HG03039 (cell line): ENCODE measurements around the gene EED.

Experiments
- ATAC-seq: cut with Tn5 transposase; IDR thresholded peaks from one replicate; pipeline ENCODE4 v1.9.1; 2021; ENCODE audit warnings: mild to moderate bottlenecking, moderate library complexity; ENCODE audit not compliant: unreplicated experiment

Gene EED, protein sequence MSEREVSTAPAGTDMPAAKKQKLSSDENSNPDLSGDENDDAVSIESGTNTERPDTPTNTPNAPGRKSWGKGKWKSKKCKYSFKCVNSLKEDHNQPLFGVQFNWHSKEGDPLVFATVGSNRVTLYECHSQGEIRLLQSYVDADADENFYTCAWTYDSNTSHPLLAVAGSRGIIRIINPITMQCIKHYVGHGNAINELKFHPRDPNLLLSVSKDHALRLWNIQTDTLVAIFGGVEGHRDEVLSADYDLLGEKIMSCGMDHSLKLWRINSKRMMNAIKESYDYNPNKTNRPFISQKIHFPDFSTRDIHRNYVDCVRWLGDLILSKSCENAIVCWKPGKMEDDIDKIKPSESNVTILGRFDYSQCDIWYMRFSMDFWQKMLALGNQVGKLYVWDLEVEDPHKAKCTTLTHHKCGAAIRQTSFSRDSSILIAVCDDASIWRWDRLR

DNA sequence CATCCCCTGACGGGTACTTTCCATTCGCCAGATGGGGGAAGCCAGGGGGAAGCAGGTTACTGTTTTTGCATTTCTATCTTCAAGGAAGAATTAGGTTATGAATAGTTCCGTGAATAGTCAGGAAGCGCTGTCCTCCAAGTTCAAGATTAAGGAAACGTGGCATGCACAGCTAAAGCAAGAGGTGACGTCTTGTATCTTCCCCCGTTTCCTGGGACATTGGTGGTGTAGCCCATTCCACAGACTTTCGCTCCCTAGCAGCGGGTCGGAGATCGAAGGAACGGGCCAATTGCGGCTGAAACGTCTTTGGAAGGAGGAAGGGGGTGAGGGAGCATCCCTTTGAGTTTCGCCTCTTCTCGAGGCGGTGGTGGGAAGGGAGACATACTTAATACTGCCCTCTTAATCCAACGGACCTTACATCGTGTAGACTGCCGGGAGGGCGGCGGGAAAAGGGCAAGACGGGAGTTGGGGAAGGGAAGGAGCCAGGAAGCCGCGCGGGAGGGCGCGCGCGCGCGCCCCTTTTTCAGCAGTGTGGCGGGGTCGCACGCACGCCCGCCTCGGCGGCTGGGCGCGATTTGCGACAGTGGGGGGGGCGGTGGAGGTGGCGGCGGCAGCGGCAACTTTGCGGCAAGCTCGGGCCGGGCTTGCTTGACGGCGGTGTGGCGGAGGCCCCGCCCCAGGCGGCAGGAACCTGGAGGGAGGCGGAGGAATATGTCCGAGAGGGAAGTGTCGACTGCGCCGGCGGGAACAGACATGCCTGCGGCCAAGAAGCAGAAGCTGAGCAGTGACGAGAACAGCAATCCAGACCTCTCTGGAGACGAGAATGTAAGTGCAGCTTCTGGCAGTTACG, at the start of gene EED:
Gene EED (plus strand): TSS at position 232 of the 847 bp plus-strand sequence. CDS start 477 bp downstream, at position 709.
- ATAC-seq = peak; percentile 57

DNA sequence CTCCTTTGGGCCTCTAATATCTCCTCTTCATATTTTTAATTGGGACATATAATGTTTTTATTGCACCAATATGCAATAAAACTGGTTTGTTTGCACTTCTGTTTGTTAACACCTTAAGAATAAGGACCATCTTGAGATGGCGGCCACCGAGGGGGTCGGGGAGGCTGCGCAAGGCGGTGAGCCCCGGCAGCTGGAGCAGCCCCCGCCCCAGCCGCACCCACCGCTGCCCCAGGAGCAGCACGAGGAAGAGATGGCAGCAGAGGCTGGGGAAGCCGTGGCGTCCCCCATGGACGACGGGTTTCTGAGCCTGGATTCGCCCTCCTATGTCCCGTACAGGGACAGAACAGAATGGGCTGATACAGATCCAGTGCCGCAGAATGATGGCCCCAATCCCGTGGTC, 49.6 kb upstream of the EED start:
- ATAC-seq = no peak

DNA sequence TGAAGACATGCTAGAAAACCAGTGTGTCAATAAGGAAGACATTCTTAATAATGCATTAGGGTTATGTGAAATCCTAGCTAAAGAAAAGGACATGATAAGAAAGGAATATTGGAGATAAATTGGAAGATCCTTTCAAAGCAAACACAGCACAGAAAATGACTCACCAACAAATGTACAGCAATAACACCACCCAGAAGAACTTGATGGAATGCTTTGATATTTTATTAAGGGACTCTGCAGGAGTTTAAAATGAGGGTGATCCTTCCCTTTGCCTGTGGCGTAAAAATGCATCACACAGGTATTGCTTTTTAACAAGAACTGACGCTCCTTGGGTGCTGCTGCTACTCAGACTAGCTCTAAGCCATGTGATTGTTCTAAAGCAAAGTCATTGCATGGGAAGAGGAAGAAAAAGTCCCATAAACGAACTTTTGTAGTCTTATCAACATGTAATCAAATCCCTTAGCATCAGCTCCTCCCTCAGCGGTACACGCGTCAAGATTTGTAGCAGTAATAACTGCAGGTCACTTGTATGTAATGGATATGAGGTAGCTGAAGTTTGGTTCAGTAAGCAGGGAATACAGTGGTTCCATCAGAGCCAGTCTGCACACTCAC, 48.4 kb upstream of the EED start:
- ATAC-seq = no peak

DNA sequence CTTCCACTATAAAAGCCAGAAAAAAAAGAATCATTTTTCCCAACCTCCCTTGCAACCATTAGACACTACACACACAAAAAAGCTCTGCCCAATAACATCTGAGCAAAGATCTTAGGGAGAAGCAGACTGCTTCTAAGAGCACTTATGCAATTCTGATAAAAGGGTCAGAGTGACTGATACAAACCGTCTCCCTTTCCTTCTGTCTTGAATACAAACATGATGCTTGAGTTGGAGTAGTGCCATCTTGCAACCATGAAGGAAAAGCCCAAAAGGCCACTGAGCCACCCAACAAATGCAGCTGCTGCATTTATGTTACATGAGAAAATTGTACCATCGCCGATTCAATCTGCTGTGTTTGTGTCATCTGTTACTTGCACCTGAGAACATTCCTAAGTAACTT, 47.6 kb upstream of the EED start:
- ATAC-seq = no peak

DNA sequence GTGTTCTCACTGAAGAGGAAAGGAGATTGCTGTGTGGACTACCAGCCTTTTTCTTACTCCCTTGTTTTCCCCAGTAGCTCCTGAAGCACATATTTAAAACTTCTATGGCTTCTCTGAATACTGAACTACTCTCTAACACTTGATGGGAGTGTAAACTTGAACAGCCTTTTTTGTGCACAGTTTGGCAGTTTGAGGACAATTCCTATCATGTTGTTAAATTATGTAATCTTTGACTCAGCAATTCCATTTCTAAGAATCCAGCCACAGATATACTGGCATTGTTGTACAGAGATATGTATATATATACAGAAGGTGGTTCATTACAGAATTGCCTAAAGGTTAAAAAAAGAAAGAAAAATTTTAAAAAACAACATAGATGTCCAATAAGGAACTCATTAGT, 47.1 kb upstream of the EED start:
- ATAC-seq = no peak

DNA sequence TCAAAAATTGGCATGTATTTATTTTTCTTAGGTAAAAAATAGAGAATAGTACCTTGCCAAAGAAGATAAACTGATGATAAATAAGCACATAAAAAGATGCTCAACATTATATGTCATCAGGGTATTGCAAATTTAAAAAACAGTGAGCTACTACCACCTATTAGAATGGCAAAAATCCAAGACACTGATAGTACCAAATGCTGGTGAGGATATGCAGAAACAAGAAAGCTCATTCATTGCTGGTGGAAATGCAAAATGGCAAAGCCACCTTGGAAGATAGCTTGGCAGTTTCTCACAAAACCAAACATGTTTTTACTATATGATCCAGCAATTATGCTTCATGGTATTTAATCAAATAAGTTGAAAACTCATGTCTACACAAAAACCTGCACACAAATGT, 46.4 kb upstream of the EED start:
- ATAC-seq = no peak

DNA sequence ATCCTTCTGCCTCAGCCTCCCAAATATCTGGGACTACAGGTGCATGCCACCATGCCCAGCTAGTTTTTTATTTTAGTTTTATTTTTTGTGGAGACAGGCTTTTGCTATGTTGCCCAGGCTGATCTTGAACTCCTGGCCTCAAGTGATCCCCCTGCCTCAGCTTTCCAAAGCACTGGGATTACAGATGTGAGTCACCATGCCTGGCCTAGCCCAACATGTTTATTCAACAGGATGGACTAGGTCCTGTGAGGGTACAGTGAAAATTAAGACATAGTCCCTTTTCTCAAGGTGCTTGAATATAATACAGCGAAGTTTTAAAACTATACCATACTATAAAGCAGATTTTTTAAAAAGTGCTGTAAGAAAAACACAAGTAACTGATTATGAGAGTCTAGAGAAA, 45.2 kb upstream of the EED start:
- no peak for ATAC-seq

DNA sequence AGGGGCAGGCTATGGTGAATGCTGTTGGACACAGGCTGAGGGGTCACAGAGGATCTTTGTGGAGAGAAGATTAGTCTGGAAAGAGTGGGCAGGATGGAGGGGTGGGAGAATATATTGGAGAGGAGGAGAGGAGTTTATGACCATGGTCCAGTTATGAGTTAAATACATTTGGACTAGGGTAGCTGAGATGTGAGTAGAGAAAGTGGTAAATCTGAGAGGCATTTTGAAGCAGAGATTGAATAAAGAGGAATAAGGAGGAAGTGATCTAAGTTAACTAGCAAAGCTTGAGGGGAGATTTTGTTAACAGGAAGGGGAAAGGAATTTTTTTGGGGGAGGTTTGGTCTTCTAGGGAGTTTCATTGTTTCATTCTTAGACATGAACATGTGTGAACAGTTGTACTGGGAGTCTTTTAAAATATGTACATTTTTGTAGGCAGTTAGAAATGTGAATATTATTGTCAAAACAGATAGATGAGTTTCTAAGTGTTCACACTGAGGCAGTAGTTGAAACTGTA, 43.1 kb upstream of the EED start:
- no peak for ATAC-seq

DNA sequence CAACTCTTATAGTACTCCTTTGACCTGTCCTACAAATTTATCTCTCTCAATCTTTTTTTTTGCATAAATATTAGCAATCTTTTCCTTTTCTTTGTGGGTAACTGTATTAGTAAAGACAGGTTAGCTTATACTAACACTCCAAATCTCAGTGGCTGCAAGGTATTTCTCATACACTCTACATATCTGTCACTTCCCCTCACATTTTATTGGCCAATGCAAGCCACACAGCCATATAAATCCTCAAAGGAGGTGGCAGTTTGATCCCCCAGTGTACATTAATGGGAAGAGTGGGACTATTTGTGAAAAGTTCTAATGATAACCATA, 42.6 kb upstream of the EED start:
- peak; percentile 31 for ATAC-seq

DNA sequence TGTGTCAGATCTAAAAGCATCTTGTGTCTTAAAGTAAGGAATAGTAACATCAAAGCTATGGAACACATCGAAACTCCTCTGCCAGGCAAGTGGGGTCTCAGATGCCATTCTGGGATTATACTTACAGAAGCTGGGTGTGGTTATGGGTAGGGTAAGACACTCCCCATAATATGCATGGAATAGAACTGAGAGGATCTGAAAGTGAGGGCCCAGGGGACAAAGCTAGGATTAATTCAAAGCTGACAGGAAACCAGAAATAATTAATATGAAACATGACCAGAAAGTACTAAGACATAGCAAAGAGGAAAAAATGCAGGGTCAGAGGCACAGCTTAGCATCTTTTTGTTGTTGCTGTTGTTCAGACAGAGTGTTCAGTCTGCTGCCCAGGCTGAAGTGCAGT, 40.2 kb upstream of the EED start:
- no peak for ATAC-seq

DNA sequence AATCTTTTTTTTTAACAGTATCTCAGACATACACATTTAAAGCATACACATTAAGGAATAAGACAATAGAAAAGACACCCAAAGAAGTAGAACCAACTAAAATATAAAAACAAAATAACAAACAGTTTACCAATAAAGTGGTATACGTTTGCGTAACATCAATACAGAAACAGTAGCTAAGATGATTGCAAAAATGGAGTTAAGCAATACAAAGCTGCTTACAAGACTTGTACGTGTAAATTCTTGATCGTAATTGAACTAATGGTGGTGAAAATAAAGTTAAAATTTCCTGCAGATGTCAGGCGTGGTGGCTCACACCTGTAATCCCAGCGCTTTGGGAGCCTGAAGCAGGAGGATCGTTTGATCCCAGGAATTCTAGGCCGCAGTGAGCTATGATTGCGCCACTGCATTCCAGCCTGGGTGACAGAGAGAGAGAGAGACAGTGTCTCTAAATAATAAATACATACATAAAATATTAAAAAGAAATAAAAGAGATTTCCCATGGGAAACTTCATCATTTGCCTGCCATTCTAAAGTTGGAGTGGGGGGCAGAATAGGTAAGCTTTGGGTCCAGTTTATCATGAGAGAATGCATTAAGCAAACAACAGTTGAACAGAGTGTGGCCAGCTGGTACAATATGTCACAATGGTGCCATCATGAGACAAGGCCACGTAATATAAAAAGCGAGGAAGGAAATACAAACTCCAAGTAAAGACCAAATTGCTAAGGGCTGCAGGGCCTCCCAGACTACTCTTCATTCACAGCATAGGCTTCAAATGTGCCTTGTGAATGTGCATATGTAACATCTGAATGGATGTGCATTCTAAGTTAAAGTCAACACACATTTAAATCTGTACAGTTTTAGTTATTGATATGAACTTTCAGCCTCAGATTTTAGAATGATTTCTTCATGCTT, 38.9 kb upstream of the EED start:
- ATAC-seq = no peak

DNA sequence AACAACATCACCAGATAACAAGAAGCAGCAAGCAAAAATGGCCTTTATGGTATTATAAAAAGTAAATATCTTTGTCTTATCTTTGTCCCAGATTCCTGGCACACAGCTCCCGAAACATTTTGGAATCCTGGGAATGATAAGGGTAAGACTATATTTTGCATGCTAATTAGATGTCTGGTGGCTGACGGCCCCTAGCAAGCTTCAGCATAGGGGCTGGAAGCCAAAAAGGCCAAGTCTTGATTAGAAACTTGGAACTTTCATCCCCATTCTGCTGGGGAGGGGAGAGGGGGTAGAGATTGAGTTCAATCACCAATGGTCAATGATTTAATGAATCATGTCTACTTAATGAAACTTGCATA, 38.2 kb upstream of the EED start:
- ATAC-seq = no peak

DNA sequence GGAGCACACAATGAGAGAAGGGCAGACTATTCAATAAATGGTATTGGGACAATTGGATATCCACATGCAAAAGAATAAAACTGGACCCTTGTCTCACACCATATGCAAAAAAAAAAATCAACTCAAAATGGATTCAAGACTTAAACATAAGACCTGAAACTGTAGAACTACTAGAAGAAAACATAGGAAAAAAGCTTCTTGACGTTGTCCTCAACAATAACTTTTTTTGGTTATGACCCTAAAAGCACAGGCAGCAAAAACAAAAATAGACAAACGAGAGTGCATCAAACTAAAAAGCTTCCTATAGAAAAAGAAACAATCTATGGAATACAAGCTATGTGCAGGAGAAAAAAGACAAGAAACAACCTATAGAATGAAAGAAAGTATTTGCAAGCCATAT, 37.1 kb upstream of the EED start:
- ATAC-seq = no peak

DNA sequence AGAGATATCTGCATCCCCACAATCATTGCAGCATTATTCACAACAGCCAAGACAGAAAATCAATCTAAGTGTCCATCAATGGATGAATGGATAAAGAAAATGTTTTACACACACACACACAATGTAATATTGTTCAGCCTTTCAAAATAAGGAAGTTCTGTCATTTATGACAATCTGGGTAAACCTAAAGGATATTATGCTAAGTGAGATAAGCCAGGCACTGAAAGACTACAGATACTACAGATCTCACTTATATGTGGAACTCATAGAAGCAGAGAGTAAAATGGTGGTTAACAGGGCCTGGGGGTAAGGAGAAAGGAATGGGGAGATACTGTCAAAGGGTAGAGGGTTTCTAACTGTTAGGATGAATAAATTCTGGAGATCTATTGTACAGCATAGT, 36.0 kb upstream of the EED start:
- no peak for ATAC-seq

DNA sequence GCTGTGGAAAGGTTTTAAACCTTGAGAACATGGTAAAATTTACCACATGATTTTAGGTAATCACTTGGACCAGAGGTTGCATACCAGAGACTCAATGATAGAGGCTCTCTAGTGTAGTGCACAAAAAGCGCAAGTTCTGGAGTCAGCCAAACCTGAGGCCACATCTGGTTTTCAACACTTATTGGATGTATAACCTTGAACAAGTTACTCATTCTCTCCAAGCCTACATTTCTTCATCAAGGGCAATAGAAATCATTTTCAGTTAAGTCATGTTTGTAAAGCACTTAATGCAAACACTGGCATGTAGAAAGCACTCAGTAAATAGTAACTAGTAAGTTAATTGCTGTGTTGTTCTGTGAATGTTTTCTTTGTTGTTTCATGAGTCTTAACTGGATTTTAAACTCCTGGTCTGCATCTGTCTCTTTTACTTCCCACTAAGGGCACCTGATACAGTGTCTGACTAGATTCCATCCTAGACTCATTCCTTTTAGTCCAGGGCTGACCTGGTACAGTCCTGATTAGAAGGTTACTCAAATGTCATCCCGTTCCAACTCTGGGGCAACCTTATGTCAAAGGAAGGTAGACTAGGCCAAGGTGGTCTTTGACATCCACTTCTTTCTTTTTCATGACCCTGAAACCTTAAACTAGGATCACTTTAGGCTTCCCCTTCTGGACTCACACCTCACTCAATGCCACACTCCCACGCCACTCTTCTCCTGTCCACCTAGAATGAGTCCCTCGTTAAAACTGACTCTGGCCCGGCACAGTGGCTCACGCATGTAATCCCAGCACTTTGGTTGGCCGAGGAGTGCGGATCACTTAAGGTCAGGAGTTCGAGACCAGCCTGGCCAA, 34.5 kb upstream of the EED start:
- ATAC-seq = no peak

DNA sequence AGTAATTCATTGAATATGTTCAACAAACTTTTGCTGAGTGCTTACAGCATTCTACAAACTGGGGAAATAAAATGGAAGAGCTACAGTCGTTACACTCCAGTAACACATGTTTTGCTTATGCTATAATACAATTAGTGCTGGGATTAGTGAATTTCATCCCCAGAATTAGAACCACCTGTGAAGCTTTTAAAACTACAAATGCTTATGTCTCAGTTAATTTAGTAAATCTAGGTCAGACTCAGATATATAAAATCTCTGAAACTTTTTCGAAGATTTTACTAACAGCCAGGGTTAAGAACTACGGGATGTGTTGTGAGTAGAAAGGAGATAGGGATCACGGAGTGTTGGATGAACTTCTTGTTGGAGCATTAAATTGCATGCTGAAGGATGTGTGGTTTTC, 33.7 kb upstream of the EED start:
- no peak for ATAC-seq

DNA sequence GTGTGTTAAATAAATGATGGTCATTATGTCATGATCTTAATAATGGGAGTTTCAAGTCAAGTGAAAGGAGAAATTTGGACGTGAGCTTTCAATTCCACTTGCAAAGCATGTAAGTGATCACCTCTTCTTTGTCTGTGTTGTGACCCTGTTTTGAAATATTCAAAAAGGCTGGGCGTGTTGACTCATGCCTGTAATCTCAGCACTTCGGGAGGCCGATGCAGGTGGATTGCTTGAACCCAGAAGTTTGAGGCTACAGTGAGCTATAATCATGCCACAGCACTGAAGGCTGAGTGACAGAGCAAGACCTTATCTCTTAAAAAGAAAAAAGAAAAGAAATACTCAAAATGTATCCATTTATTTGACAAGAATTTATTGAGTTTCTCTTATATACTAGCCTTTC, 32.9 kb upstream of the EED start:
- ATAC-seq = peak; percentile 41

DNA sequence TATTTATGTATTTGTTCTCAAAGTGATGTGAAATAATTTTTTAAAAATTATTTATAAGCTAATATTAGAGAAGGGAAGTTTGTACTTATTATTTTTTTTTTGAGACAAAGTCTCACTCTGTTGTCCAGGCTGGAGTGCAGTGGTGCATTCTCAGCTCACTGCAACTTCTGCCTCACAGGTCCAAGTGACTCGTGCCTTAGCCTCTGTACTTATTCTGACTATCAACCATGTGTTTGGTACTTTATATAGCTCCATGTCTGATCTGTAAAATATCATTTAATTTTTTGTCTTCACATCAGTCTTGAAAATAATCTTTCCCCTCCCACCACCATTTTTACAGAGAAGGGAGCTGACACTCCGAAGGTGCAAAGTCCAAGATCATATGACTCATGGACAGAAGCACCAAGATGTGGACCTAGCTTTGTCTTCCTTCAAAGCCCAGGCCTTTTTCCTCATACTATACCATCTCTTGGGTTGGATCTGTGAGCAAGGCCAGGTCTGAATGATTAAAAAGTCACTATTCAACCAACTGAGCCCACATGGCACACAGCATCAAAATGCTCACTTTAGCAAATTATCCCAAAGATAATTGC, 32.4 kb upstream of the EED start:
- no peak for ATAC-seq

DNA sequence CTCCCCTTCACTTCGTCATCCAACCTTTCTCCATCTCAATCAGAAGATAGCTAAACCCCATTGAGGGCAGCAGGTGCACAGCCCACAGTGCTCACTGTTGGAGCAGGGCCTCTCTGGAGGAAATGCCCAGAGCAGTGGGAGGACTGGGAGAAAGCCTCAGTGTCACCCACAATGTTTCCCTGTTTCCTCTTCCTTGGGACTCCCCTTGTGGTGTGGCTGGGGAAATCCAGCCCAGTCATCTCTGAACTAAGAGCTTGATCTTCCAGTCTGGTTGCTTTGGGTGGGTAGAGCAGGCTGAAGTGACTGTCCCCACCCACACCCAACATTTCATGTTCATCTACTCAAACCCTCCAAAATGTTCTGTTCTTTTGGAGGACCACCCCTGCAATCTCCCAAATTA, 29.8 kb upstream of the EED start:
- ATAC-seq = peak; percentile 46
